HG02571 (cell line): ENCODE measurements around the gene CMKLR1.

Experiments
- ATAC-seq: cut with Tn5 transposase; IDR thresholded peaks from one replicate; pipeline ENCODE4 v1.9.1; 2021; ENCODE audit warnings: mild to moderate bottlenecking, moderate library complexity; ENCODE audit not compliant: unreplicated experiment

Gene CMKLR1

DNA sequence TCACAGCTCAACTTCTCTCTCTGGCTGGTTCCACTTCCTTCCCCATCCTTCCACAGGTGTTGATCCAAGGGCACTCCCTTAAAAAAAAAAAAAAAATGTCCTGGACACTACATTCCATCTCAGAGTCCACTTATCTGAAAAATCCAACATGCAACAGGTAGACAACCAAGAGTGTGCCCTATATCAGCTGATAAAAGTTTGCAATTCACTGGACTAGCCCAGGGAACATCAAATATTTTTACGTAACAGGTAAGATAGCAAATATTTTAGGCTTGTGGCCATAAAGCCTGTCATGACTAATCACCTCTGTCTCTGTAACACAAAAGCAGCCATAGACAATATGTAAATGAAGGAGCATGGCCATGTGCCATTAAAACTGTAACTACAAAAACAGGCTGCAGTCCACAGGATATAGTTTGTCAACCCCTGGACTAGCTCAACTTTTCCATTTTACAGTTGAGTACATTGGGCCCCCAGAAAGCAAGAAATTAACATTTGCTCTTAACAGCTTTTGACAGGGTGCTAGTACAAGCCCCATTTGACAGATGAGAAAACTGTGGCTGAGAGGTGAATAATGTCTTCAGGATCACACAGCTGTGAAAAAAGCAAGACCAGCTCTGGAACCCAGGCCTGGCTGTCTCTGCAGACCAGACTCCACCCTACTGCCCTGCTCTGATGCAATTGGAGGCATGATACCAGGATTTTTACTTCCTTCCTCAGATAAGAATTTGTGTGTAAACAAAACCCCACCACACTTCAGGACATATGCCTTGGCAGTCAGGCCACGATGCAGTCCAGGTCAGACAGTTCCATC is 68.9 kb downstream of the CMKLR1 start:
- ATAC-seq, result no peak

DNA sequence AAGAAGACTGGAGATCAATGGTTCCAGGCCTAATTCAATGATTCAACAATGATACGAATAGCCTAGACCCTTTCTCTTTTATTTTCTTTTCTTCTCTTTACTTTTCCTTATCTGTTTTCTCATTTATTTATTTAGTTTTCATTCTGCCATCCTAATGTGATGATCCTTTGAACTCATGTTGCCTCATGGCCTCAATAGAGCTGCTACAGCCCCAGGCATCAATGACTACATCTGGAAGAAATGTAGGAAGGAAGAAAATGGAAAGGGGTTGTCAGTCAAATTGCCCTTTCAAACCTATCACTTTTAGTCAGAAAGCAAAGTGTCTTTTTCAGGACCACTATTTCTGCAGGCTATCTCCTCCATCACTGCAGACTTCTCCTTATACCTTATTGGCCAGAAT is 69.9 kb downstream of the CMKLR1 start:
- no peak for ATAC-seq

DNA sequence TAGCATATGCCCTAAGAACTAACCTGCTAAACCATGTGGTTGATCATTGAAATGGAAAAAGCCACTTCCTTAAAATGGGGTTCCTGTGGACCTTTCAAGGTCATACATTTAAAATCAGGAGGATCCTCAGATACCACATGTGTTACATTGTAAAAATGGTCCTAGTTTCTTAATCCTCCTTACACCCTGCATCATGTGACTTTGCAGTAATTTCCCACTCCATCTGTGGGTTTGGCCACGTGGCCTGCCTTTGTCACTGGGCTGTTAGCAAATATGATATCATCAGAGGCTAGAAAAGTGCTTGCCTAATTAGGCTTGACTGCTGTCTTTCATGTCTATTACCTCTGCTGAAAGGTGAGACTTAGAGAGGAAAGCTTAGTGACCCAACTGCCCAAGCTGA is 70.7 kb downstream of the CMKLR1 start:
- no peak for ATAC-seq

DNA sequence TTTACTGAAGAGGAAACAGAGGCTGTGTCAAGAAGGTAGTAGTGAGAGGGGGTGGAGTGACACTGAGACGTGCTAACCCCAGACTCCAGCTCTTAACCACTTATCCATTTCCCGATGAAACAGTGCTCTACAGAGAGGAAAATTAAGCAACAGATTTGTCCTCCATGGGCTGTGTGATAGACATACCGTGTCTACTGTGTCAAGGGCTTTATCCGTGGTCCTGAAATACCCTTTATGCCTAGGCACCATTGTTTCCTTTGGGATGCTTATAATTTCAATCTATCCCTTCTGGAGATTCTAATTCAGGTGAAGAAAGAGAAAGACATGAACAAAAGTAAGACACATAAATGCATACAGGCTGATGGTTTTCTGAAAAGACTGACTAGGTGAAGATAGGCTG is 71.7 kb downstream of the CMKLR1 start:
- no peak for ATAC-seq

DNA sequence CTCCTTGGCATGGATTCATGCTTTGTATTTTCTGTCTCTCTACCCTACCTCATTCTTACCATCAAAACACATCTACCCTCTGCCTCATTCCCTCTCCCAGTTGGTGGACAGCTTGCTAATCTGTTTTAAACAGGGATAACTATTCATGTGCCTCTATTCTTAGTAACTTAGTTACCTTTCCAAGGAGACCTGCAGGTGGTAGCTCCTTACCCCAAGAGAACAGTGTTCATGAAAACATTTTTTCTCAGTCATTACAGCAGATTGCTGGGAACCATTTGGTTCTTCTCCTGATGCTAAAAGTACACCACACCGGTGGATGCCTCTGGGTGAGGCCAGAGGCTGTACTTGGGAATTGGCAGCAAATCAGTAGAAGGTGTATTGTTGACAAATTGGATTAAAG is 73.0 kb downstream of the CMKLR1 start:
- no peak for ATAC-seq

DNA sequence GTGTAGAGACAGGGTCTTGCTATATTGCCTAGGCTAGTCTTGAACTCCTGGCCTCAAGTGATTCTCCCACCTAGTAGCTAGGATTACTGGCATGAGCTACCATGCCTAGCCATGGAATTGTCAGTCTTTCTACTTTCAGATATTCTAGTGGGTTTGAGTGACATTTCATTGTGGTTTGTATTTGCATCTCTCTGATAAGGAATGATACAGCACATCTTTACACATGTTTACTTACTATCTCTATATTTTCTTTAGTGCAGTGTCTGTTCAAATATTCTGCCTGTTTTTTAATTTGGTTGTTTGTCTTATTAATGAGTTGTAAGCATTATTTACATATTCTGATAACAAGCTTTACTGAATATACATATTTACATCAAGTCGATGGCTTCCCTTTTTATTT is 73.6 kb downstream of the CMKLR1 start:
- ATAC-seq, result no peak

DNA sequence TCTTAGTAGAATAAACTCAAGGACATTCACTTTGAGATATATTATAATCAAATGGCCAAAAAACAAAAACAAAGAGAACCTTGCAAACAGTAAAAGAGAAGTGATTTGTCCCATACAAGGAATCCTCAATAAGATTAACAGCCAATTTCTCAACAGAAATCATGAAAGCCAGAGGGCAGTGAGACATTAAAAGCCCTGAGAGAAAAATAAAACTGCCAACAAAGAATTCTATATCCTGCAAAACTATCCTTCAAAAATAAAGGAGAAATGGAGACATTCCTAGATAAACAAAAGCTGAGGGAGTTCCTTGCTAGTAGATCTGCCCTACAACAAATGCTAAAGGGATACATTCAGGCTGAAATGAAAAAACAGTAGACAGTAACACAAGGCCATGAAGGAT is 78.1 kb downstream of the CMKLR1 start:
- no peak for ATAC-seq

DNA sequence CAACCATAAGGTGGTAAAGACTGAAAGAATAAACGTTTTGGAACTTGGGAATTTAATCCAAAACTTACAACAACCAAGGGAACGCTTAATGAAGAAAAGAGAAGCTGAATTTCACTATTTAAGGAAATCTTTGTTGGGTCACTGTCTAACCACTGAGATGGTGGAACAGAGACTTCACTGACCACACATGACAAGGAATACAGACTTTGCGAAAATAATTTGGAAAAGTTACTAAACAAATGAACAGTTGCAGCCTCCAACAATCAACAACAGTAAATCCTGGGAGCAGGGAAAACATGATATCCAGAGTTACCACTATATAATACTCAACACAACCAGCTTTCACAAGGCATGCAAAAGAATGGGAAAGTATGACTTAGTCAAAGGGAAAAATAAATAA is 79.1 kb downstream of the CMKLR1 start:
- ATAC-seq, result no peak

DNA sequence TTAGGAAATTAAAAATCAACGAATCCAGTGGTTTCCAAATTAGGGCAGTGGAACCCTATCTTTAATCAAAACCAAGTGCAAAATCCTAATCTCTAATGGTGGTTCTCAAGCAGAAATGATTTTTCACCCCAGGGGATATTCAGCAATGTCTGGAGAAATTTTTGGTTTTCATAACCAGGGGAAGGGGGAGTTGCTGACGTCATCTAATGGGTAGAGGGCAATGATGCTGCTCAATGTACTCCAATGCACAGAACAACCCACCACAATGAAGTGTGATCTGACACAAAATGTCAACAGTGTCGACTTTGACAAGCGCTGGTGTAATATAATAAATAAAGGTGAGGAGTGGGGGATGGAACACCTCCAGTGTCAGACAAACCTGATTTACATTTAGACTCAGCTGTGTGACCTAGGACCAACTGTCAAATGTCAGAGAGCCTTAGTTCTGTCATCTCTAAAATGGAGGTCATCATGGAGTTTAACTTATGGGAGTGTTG is 81.5 kb downstream of the CMKLR1 start:
- no peak for ATAC-seq

DNA sequence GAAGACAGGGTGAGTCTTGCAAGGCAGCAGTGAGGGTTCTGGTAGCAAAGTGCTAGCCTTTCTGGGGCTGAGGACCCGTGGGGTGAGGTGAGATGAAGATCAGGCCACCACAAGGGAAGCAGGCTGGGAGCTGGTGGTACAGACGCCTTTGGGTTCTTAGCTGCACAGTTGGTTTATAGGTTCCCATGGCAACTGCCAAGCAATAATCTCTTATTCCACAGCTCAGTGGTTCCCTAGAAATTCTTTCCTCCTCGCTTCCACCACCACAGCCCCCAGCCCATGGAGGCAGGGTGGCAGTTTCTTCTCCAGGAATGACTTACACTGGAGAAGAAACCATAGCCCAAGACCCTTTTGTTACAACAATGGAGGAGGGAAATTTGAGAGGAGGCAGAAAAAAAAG is 82.1 kb downstream of the CMKLR1 start:
- ATAC-seq, result no peak

DNA sequence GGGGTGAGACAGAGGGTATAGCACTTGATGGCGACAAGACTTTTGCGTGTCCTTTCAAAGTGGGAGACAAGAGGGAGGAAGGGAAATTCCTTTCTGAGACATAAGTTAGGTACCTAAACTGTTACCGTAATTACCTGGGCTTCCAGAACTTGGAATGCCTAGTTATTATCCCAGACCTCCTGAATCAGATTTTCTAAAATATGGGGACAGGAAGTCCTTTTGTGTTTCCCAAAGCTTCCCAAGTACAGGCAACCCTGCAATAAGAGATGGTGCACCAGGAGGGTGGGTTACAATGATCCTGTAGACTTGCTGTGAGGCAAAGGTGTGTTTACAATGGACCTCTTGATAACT is 83.9 kb downstream of the CMKLR1 start:
- ATAC-seq, result no peak

DNA sequence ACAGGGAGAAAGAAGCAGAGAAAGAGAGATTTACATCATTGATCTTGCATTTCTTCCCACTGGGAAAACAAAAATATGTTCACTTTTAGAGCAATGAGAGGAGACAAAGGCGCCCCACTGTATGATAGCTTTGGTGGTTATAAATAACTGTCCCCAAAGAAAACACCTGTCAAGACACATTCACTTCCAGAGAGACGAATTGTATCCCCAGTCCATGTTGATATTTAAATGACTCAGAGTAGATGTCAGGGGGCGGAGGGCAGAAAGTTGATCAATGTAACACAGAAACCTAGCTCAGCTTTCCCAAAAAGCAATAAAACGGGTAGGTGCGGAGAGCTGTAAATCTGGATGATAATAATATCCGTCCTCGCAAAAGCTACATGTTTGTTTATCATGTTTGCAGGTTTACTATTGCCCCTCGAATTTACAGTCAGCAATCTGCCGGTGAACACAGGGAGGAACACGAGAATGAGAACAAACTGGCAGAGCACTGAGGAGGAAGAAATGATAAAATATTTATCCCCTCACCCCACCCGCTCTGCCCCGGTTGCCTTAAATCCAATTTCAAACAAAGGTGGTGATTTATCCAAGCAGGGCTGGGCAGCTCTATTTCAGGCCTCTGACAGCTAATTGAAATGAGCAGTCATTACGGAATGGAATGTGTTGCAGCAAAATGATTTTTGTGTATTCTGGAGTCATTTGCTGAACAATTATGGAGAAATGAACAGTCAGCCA is 84.4 kb downstream of the CMKLR1 start:
- ATAC-seq, result no peak

DNA sequence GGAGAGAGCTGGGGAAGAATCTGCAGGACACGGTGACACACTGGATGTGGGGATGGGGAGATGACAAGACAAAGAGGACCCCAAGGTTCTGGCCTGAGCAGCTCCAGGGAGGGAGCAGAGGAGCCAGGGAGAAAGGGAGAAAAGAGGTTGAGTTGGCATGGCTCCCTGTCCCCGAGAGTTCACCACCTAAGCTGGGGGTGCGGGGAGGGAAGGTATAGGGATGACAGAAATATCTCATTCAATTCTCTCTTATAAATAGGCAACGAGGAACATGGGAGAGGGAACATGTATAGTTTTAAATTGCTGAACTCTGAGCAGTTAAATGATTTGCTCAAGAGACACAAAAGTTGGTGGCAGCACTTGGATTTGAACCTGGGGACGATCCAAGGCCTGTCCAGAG is 85.1 kb downstream of the CMKLR1 start:
- no peak for ATAC-seq

DNA sequence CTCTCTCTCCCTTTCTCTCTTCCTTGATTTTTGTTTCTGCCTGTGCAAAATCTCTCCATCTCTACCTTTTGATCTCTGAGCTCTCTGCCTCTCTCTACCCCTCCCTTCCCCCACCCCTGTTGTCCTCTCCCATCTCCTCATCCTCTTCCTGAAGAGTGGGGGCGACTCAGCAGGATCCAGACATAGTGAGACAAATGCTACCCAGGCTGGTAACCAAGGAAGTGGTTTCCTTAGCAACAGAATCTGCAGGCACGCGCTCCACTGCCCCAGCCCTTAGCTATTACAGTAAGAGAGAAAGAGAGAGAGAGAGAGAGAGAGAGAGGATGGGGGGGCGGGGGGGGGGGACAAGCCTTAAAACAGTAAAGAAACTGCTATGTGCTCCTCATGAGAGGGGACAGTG is 85.6 kb downstream of the CMKLR1 start:
- no peak for ATAC-seq

DNA sequence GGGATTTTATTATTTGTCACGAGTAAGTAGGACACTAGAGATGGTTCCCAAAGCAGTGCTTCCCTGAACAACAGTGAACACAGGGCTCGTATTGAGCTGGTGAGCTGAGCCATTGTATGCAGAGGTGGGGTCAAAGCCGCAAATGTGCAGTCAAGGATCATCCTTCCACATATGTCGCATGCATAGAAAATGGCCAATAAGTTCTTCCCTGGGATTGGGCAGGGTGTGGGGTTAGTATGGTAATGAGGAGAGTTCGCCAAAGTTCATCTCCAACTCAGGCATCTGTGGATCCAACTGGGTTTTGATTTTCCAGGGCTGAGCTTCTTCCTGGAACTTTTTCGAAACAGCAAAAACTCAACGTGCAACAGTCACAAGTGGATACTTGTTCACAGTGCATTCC is 86.6 kb downstream of the CMKLR1 start:
- no peak for ATAC-seq

DNA sequence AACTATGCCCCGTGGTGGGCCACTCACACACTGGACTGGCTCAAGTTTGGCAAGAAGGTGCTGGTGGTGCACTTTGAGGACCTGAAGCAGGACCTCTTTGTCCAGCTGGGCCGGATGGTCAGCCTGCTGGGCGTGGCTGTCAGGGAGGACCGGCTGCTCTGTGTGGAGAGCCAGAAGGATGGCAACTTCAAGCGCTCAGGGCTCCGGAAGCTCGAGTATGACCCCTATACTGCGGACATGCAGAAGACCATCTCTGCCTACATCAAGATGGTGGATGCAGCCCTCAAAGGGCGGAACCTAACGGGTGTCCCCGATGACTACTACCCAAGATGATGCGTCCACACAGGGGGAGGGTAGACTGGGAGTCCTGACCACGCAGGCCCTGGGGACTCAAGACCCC is 91.1 kb downstream of the CMKLR1 start:
- ATAC-seq, result no peak

DNA sequence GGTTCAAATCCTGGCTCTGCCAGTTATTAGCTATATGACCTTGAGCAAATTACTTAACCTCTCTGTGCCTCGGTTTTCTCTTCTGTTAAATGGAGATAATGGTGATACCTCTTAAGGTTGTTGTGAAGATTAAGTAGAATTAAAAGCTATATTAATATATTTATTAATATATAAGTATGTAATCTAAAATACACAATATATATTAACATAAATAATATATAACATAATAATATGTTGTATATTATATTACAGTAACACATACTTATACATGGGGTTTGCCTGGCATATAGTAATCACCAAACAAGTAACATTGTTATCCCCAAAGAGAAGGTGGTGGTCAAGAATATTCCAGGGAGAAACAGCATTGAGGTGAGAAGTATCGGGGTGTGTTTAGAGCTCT is 92.0 kb downstream of the CMKLR1 start:
- no peak for ATAC-seq

DNA sequence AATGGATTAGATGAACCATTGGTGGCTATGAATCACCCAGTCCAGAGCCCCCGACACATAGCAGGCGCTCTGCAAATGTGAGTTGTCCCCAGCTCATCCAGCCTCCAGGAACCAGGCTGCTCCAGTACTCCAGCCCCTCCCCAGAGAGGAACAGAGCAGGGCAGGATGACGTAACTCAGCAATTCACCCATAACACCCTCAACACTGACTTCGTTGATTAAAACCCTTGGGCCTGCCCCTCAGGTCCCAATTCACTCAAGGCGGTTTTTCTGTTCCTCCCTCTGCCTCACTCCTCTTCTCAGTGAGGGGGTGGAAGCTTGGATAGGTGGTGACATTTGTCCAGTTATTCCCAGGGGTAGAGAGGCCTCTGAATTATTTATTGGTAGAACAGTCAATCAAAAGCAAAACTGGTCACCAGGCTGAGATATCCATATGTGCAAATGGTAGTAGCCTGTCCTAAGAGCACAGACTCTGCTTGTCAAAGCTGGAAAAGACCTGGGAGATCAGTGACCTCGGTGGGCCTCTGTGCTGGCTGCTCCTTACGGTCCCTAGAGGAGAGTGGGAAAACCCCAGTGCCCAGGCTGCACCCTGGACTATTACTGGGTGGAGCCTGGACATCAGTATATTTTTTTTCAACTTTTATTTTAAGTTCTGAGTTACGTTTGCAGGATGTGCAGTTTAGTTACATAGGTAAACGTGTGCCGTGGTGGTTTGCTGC is 97.0 kb downstream of the CMKLR1 start:
- no peak for ATAC-seq

DNA sequence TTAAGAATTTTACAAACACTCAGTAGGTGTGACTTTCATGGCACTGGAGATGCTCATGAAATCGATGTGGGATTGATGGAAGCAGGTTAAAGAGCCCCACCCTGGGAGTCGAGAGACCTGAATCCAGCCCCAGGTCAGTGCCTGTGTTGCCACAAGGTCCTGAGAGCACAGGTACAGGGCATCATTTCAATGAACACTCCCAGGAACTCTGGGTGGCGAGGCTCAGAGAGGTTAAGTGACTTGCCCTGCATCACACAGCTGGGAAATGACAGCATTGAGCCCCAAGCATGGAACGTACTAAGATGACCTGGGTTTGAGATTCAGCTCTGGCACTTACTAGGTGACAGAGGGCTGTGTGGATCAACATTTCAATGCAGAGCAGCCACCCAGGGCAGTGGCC is 98.2 kb downstream of the CMKLR1 start:
- no peak for ATAC-seq

DNA sequence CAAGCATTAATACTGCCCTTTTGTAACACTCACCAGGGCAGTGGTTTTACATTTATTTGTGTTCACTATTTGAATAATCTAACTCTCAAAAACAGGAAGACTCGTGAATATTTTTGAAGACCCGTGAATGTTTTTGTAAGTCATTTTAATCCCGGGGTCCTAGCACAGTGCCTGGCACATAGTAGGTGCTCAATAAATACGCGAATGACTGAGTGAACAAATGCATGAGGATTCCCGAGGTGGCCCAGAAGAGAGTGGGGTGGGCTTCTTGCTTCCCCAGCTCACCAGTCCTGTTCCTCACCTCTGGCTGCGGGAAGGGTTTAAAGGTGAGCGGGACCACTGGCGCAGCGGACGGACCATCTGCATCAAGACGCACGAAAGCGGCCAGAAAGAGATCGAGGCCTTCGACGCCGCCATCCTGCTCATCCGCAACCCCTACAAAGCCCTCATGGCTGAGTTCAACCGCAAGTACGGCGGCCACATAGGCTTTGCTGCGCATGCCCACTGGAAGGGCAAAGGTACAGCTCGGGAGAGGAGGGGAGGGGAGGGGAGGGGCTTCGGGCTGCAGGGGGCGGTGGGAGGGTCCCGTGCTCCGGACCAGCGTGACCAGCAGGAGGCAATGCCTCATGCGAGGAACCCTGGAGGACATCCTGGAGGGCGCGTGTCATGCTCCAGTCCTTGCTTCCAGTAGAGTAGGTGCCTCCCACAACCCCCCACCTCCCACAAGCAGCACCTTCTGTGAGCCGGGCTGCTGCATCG is 98.9 kb downstream of the CMKLR1 start:
- ATAC-seq, result no peak

DNA sequence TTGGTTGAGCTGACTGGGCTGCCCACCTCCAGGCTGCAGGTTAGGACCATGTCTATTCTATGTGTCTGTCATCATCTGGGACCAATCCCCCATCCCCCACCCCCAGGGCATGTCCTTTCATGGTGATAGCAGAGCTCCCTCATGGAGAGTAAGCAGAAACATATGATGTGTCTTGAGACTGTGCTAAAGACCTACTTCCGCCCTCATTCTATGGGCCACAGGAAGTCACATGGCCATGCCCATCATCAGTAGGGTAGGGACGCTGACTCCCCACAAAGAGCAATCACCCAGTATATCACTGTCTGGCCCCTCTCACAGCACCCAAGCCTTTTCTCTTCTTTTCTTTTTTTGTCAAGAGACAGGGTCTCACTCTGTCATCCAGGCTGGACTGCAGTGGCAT is 99.7 kb downstream of the CMKLR1 start:
- ATAC-seq, result no peak
